HG03354 (cell line): ENCODE measurements around the gene CIRBP.

Experiments
- ATAC-seq: cut with Tn5 transposase; IDR thresholded peaks from one replicate; pipeline ENCODE4 v1.9.1; 2021; ENCODE audit warnings: mild to moderate bottlenecking; ENCODE audit not compliant: unreplicated experiment, poor library complexity, severe bottlenecking

The CIRBP gene

DNA sequence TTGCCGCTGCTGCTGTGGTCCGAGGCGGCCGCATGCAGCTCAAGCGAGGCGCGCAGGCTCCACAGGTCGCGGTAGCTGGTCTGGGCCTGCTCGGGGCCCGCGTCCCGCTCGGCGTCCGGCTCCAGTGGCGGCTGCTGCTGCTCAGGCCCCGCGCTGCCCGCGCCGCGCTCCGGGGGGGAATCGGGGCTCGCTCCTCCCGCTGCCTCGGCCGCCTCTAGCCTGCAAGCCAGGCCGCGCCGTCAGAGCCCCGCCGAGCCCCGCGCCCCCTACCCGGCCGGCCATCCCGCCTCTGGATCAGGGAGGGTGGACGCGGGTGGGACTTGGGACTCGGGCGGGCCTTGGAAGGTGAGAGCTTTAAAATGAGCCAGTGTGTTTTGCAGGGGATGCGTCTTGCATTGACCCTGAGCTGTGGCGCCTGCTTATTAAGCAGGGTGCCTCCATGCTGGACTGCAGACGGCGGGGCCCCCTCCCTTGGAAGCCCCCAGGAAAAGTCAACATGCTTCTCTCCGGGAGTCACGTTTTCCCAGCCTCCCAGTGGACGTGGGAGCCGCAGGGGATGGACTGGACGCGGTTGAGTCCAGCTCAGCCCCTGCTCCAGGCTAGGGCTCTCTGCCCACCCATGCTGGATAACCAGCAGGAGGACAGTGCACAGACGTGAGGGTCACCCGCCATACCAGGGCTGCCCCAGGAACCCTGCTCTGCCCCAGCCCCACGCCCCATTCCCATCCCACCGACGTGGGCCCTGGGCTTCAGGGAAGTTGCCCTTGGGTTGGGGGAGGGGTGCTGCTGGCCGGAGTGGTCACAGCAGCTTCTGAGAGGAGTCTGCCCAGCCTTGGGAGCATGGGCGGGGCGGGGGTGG is 39.0 kb upstream of the CIRBP start:
- no peak for ATAC-seq

DNA sequence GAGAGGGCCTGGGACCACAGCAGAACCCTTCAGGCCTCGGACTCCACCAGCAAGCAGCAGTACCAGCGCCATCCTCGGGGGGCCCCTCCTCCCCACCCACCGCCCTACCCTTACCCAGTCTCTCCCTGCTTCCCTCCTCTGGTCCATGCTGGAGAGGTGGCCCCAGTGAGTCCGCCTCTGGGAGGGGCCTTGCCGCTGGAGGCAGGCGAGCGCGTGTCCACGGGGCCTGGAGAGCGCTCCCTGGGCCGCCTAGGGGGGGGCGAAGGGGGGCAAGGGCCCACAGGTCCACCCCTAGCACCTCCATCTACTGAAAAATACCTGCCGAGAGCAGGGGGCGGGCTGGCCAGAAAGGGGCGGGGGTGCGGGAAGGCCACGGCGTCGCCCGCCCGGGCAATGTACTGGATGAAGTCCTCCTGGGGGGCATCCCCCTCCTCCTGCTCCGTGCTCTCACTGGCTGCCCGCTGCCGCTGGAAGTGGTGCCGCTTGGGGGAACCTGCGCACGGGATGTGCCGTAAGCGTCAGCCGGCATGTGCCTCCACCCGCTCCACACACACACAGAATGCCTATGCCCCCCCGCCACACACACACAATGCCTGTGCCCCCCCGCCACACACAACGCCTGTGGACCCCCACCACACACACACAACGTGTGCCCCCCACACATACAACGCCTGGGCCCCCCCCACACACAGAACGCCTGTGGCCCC is 38.2 kb upstream of the CIRBP start:
- no peak for ATAC-seq

- no peak for ATAC-seq
These were observed 37.1 kb upstream of the CIRBP start for GRCh38 chr19:1231729-1232637.

DNA sequence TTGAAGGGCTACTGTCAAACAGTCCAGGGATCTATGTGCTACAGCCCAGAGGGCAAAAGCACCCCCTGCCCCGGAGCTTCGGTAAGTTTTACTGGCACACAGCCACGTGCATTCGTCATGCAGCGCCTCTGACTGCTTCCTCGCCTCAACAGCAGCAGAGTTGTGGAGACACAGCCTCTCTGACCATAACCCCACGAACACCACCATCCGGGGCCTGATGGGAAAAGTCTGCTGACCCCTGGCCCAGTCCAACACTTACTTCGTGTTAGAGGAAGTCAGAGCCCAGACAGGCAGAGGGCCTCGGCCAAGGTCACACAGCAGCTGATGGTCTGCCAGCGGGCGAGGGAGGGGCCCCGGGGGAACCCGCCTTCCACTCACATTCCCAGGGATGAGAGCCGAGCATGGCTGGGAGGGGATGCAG is 36.5 kb upstream of the CIRBP start:
- no peak for ATAC-seq

- no peak for ATAC-seq
These were observed 35.9 kb upstream of the CIRBP start for GRCh38 chr19:1233115-1233667.

DNA sequence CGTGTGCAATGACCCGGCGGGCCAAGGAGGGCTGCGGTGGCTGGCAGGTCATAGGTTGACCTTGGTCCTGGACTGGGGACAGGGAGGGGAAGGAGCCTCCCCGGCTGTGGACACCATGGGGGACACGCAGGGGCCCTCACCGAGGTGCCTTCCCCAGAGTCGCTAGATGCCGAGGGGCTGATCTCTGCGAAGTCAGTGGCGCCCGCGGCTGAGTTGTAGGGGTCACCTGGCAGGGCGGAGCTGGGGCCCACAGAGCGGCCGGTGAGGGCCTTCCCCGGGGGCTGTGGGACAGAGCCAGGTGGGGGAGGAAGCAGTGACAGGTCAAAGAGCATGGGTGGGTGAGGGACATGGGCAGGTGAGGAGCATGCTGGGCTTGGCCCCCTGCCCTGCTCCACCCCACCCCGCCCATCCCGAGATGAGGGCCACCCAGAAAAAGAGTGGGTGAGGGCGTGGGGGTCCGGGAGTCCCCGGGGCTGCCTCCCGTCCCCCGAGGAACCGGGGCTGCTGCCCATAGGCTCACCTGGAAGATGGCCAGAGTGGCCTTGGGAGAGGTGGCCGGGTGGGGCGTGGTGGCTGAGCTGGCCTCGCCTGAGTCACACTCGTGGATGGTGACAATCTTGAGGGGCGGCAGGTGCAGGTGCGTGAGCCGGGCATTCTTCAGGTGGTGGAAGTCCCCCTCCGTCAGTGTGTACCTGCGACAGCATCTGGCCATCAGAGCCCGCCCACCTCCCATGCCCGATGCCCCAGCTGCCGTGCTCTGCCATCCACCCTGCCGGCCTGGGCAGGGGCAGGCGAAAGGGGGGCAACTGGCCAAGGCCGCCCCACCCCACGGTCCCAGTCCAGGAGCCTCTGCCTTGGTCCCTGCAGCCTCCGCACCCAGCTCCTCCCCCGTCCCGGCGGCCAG is 34.8 kb upstream of the CIRBP start:
- no peak for ATAC-seq

DNA sequence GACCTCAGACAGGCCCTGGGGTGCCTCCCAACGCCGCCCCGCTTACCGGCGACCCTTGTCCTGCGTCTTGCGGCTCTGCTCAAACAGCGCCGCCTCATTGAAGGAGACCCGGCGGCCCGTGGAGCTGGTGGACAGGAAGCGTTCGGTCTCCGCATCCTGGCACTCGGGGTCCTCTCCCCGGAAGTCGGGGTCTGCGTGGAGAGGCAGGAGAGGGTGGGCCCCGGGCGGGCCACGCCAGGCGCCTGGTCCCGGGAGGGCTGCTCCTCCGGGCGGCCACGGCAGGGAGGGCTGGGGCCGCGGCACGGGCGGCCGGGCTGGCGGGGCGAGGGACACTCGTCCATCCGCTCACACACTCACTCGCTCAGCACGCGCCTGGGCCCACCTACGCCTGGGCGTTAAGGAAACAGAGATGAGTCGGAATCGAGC is 34.2 kb upstream of the CIRBP start:
- no peak for ATAC-seq

DNA sequence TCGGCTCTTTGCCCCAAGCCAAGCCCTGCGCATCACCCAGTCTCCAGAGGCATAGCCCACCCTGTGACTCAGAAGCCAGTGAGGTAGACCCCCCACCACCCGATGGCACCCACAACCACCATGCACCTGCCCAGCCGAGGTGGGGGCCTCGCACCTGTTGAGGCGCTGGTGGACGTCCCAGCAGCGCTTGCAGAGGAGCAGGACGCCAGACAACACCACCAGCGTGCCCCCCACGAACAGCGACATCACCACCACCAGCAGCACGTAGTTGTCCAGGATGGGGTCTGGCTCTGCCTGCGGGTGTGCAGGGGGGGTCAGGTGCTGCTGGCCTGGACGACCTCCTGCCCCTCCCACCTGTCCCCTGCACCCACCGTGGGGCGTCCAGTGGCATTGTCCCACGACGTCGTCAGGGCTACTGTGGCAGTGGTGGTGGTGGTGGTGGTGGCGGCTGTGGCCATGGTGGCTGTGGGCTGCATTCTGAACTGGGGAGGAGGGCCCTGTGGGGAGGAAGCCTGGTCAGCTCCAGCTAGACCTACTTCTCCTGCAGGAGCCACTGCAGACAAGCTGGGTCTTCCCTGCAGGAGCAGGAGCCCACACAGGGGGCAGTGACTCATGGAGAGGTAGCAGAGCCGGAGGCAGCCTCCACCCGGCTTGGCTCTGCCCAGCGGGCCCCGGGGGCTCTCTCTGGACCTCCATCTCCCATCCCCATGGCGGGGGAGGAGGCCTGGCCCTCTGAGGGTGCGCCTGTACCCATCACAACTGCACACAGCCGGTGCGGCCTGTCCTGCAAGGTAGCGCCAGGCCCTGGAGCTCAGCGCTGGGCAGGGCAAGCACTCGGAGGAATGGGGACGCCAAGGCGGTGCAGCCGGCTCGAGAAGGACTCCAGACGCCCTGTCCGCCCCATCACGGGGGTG is 33.2 kb upstream of the CIRBP start:
- no peak for ATAC-seq

DNA sequence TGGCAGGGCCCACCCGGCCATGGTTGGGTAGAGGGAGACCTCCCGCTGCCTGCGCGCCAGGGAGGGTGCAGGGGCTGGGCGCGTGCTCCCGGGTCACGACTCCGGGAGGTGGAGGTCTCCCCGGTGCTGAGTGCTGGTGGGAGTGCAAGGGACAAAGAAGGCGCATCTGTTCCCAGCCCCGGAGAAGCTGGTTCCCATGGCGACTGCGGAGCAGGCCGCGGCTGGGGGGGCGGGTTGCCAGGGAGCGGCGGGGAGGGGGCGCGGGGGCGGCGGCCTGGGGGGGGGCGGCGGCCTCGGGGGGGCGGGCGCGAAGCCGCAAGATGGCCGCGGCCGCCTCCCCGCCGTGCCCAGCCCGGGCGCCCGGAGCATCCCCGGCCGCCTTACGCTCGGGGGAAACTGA is 32.6 kb upstream of the CIRBP start:
- ATAC-seq: no peak

DNA sequence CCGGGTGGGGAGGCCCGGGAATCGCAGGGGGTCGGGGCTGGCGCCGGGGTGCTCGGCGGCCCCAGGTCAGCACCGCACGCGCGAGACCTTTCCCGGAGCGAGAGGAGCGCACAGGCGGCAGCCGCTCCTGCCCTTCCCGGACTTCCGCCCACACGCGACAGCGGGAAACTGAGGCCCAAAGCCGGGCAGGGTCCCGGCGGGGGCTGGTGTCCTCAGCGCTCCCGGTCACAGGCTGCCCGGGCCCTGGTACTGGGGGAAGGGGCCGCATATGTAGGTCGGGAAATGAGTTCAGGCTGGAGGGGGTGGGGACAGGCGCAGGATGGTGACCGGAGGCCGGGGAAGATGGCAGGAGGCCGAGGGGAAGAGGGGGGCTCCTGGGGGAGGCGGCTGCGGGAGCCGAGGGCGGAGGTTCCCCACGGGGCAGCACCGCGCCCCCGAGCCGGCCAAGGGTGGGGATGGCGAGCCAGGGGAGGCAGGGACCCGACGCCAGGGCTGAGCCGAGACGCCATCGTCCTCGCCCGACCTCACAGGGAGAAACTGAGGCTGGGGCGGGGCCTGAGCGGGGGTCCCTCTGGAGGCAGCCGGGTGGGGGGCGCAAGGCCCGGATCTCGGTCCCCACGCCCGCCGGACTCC is 32.0 kb upstream of the CIRBP start:
- no peak for ATAC-seq

- no peak for ATAC-seq
These were observed 31.3 kb upstream of the CIRBP start, which contains the start of gene CBARP for GRCh38 chr19:1237754-1238368. CBARP (minus strand) TSS chr19:1238005; CDS start chr19:1236100, 1,905 bp downstream.

- no peak for ATAC-seq
These were observed 30.5 kb upstream of the CIRBP start for GRCh38 chr19:1238369-1239303.

DNA sequence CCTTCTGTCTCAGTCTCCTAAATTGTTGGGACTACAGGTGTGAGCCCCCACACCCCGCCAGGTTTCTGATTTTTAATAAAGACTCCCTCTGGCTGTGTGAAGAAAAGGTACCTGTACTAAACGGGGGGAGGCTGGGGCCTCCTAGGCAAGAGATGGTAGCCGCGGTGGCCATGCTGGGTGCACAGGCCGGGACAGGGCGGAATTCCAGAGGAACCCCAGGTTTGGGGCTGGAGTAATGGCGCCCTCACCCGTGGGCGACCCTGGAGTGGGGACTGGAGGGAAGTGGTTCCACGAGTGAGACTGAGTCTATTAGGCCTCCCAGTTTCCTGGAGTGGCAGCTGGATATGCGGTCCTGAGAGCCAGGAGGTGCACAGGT is 29.7 kb upstream of the CIRBP start:
- no peak for ATAC-seq

DNA sequence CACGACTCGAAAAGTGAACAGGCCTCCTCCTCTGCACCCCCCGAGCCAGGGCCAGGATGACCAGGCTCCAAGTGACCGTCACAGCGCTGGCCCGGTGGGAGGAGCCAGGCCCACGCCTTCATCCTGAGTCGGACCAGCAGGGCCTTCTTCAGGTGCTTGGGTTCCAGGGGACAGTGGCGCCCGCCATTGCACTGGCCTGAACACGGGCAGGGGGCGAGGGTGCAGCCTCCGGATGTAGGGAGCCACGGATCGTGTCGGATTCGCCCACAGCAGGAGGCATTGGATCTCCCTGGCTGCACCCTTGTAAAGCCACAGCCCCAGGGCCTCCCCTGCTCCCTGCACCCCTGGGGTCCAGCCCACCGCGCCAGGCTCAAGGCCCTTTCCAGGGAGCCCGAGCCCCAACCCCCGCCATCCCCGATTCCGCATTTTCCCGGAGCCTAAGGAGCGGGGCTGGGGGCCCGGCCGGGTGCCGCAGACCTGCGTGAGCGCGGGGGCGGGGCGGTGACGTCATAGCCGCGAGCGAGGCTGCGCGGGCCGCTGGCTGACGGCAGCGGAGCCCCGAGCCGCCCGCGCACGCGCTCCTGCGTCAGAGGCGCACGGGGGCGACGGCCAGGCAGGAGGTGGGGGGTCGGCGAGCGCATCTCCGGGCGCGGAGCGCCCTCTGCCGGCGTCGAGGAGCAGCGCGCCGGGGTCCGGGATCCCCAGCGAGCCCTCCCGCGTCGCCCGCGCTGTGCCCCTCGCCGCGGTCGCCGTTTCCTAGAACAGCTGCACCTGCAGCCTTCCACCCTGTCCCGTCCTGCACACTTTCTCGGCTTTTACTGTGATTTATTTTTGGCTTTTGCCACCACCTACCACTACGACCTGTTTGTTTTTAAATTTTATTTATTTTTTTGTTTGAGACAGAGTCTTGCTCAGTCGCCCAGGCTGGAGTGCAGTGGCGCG is 29.1 kb upstream of the CIRBP start:
- peak; percentile 40 for ATAC-seq

GRCh38 chr19:1240925-1241324 is 28.2 kb upstream of the CIRBP start:
- no peak for ATAC-seq
